Measurements from ENCODE around the gene REEP5.

DNA sequence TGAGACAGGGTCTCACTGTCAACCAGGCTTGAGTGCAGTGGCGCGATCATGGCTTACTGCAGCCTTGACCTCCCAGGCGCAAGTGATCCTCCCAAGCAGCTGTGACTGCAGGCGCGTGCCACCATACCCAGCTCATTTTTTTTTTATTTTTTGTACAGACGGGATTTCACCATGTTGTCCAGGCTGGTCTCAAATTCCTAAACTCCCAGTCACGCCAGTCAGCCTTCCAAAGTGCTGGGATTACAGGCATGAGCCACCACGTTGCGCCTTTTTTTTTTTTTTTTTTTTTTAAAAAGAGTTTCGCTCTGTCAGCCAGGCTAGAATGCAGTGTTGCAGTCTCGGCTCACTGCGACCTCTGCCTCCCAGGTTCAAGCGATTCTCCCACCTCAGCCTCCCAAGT, 88.1 kb downstream of the REEP5 start:
- TF ChIP-seq, protein P1, sequence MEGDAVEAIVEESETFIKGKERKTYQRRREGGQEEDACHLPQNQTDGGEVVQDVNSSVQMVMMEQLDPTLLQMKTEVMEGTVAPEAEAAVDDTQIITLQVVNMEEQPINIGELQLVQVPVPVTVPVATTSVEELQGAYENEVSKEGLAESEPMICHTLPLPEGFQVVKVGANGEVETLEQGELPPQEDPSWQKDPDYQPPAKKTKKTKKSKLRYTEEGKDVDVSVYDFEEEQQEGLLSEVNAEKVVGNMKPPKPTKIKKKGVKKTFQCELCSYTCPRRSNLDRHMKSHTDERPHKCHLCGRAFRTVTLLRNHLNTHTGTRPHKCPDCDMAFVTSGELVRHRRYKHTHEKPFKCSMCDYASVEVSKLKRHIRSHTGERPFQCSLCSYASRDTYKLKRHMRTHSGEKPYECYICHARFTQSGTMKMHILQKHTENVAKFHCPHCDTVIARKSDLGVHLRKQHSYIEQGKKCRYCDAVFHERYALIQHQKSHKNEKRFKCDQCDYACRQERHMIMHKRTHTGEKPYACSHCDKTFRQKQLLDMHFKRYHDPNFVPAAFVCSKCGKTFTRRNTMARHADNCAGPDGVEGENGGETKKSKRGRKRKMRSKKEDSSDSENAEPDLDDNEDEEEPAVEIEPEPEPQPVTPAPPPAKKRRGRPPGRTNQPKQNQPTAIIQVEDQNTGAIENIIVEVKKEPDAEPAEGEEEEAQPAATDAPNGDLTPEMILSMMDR (IDR thresholded peaks at IDR 0.05), result no peak
- TF ChIP-seq POLR2A (IDR thresholded peaks at IDR 0.05), result no peak
- TF ChIP-seq POLR2AphosphoS5 (IDR thresholded peaks at IDR 0.05; ENCODE audit: insufficient read depth in 1 of 2, low read depth in 1 of 2), result no peak

Measured in vagina (tissue), 2 donors.